Thyroid gland (tissue), 4 donors: ENCODE results near the gene KCNJ6.

Source experiments
- CTCF ChIP-seq, 6 experiments: fragments of 200-600 bp in 3 of 6; fragments of 450-650 bp in 3 of 6; sonication (generic) in 3 of 6; IDR thresholded peaks; one replicate each; pipeline ENCODE4 v1.5.1; 2016 to 2019; ENCODE audit warnings: antibody characterized with exemption in 6 of 6, mild to moderate bottlenecking in 2 of 6, inconsistent platforms in 1 of 6, moderate library complexity in 1 of 6
- POLR2A ChIP-seq, 2 donors: fragments of 450-650 bp; IDR thresholded peaks; one replicate each; pipeline ENCODE4 v1.6.1; 2017; ENCODE audit warnings: antibody characterized with exemption in 2 of 2, mild to moderate bottlenecking in 2 of 2, moderate library complexity in 1 of 2

DNA sequence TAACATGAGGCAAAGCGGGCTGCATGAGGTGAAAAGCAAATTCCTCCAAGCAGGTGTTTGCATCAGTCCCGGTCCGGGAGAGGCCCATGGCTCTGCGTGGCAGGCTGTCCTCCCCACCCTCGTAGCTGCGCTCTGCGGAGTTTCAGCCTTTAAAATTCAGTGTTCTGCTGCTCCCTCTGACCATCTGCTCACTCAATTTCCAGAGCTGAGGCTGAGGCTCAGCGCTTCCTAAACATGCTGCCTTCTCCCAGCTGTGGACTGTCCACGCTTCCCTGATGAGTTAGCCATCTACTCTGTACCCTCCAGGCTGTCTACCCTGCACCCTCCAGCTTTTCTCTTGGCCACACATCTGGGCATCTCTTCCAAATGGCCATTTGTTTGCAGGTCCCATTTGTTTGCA lies 87.7 kb downstream of the KCNJ6 start:
- TF ChIP-seq CTCF (IDR thresholded peaks at IDR 0.05) (no peak), POLR2A (IDR thresholded peaks at IDR 0.05) (no peak)
